Cortex of kidney (tissue), 1 donor: ENCODE measurements around the gene TUBGCP2.

Experiments
- DNase-seq: peaks from one replicate; lab custom pipeline; 2025; lab: John Stamatoyannopoulos, UW

Gene TUBGCP2

GRCh38 chr10:133343558-133343957 lies 34.9 kb upstream of the TUBGCP2 start:
- DNase-seq: no peak

- no peak for DNase-seq
These were observed 34.3 kb upstream of the TUBGCP2 start for GRCh38 chr10:133342942-133343341.

- DNase-seq: no peak
These were observed 33.3 kb upstream of the TUBGCP2 start for GRCh38 chr10:133341983-133342382.

- DNase-seq: no peak
These were observed 31.2 kb upstream of the TUBGCP2 start for GRCh38 chr10:133339708-133340380.

GRCh38 chr10:133338080-133339071 lies 29.7 kb upstream of the TUBGCP2 start:
- DNase-seq: no peak

- no peak for DNase-seq
These were observed 28.7 kb upstream of the TUBGCP2 start for GRCh38 chr10:133337370-133337725.

GRCh38 chr10:133336577-133337369 lies 28.1 kb upstream of the TUBGCP2 start, which contains the start of gene CALY:
CALY (minus strand) TSS chr10:133336896; CDS start chr10:133328989, 7,907 bp downstream.
- no peak for DNase-seq

GRCh38 chr10:133336118-133336576 lies 27.5 kb upstream of the TUBGCP2 start:
- DNase-seq: no peak

GRCh38 chr10:133335246-133336117 lies 26.8 kb upstream of the TUBGCP2 start:
- DNase-seq: no peak

GRCh38 chr10:133334503-133335245 lies 26.0 kb upstream of the TUBGCP2 start:
- no peak for DNase-seq

- no peak for DNase-seq
These were observed 24.4 kb upstream of the TUBGCP2 start for GRCh38 chr10:133332936-133333699.

- DNase-seq: no peak
These were observed 21.0 kb upstream of the TUBGCP2 start for GRCh38 chr10:133329491-133330202.

- no peak for DNase-seq
These were observed 20.0 kb upstream of the TUBGCP2 start for GRCh38 chr10:133328358-133329343.

GRCh38 chr10:133327651-133328357 lies 19.1 kb upstream of the TUBGCP2 start:
- no peak for DNase-seq

GRCh38 chr10:133326745-133327650 lies 18.3 kb upstream of the TUBGCP2 start:
- DNase-seq: no peak

GRCh38 chr10:133326223-133326551 lies 17.5 kb upstream of the TUBGCP2 start:
- DNase-seq: no peak
